WTC11 (cell line): ENCODE data around the gene ABCD4. TPM values are rescaled to one million over a fixed set of nuclear protein-coding genes. Genes with fewer than 3 reads are reported as not detected.
A peak's percentile ranks its signal among the peaks of the same experiment; 100 is the strongest.

Experiments used
- ATAC-seq: fragments of 200-7000 bp; cut with Tn5 transposase; 2 replicates; pipeline ENCODE4 v1.10.0; 2021; ENCODE audit warnings: mild to moderate bottlenecking, moderate library complexity
- CTCF ChIA-PET: fragments of 300-600 bp; sonication (Branson Sonifier 250); formaldehyde crosslinking; loops from one replicate; lab custom pipeline; 2021; ENCODE audit warnings: antibody characterized with exemption; lab: Charles Lee
- POLR2A ChIA-PET: fragments of 350-600 bp; sonication (Branson Sonifier 250); formaldehyde crosslinking; loops from one replicate; lab custom pipeline; 2021; ENCODE audit warnings: antibody characterized with exemption; lab: Charles Lee
- DNase-seq: peaks from one replicate; pipeline ENCODE4 v3.0.0; 2021; ENCODE audit warnings: low spot score
- H3K27ac Mint-ChIP-seq: 2 replicates; pipeline ENCODE4 v1.8.0; 2021; ENCODE audit warnings: mixed read lengths
- H3K27me3 Mint-ChIP-seq: 2 replicates; pipeline ENCODE4 v1.8.0; 2021; ENCODE audit warnings: low read depth, mild to moderate bottlenecking, moderate library complexity, mixed read lengths
- H3K36me3 Mint-ChIP-seq: 2 replicates; pipeline ENCODE4 v1.8.0; 2021; ENCODE audit warnings: mixed read lengths
- H3K4me1 Mint-ChIP-seq: 2 replicates; pipeline ENCODE4 v1.8.0; 2022; ENCODE audit warnings: mixed read lengths
- H3K4me3 Mint-ChIP-seq: 2 replicates; pipeline ENCODE4 v1.8.0; 2021; ENCODE audit warnings: mild to moderate bottlenecking, moderate library complexity, mixed read lengths
- H3K9me3 Mint-ChIP-seq: 2 replicates; pipeline ENCODE4 v1.8.0; 2021; ENCODE audit warnings: mixed read lengths
- ESRRA ChIP-seq: sonication (generic); formaldehyde crosslinking; IDR thresholded peaks from 2 replicates; pipeline ENCODE4 v1.8.1; 2022; ENCODE audit warnings: mild to moderate bottlenecking, missing genetic modification reagents, borderline replicate concordance
- FOXJ3 ChIP-seq: sonication (generic); formaldehyde crosslinking; IDR thresholded peaks from 2 replicates; pipeline ENCODE4 v1.9.0; 2021; ENCODE audit warnings: missing genetic modification reagents, mild to moderate bottlenecking, borderline replicate concordance
- FOXP1 ChIP-seq: sonication (generic); formaldehyde crosslinking; IDR thresholded peaks from 2 replicates; pipeline ENCODE4 v1.8.0; 2022; ENCODE audit warnings: missing genetic modification reagents, mild to moderate bottlenecking, moderate library complexity, borderline replicate concordance
- GTF2I ChIP-seq: fragments of 250-450 bp; sonication (Bioruptor Pico); conservative IDR thresholded peaks from 2 replicates; pipeline ENCODE4 v1.4.0; 2021; ENCODE audit warnings: mild to moderate bottlenecking
- JAZF1 ChIP-seq: fragments of 250-450 bp; sonication (Bioruptor Pico); IDR thresholded peaks from 2 replicates; pipeline ENCODE4 v1.9.0; 2021; ENCODE audit warnings: moderate library complexity, mild to moderate bottlenecking, inconsistent platforms
- JUN ChIP-seq: sonication (generic); formaldehyde crosslinking; IDR thresholded peaks from 2 replicates; pipeline ENCODE4 v1.8.0; 2023; ENCODE audit warnings: mild to moderate bottlenecking, missing genetic modification reagents
- ZNF121 ChIP-seq: sonication (generic); formaldehyde crosslinking; IDR thresholded peaks from 2 replicates; pipeline ENCODE4 v1.8.0; 2023; ENCODE audit warnings: missing genetic modification reagents
- total RNA-seq: library from RNA; stranded (reverse); gene quantifications from 3 replicates; pipeline ENCODE4 v1.2.3, GENCODE V29; 2021
- TF ChIP-seq, protein P1 (sequence below): fragments of 200-600 bp; IDR thresholded peaks from 2 replicates; pipeline ENCODE4 v1.8.0; 2022; ENCODE audit warnings: antibody characterized with exemption
- TF ChIP-seq, protein P2 (sequence below): sonication (generic); formaldehyde crosslinking; IDR thresholded peaks from 2 replicates; pipeline ENCODE4 v1.8.1; 2022; ENCODE audit warnings: mild to moderate bottlenecking, missing genetic modification reagents, moderate library complexity, borderline replicate concordance
- TF ChIP-seq, protein P3 (sequence below): sonication (generic); formaldehyde crosslinking; IDR thresholded peaks from 2 replicates; pipeline ENCODE4 v1.8.0; 2022; ENCODE audit warnings: mild to moderate bottlenecking, missing genetic modification reagents
- TF ChIP-seq, protein P4 (sequence below): sonication (generic); formaldehyde crosslinking; IDR thresholded peaks from 2 replicates; pipeline ENCODE4 v1.8.1; 2023; ENCODE audit warnings: mild to moderate bottlenecking, moderate library complexity, missing genetic modification reagents
- TF ChIP-seq, protein P5 (sequence below): fragments of 250-450 bp; sonication (Bioruptor Pico); IDR thresholded peaks from 2 replicates; pipeline ENCODE4 v1.8.0; 2021; ENCODE audit warnings: mild to moderate bottlenecking
- TF ChIP-seq, protein P6 (sequence below): sonication (generic); formaldehyde crosslinking; IDR thresholded peaks from 2 replicates; pipeline ENCODE4 v1.8.0; 2023; ENCODE audit warnings: missing genetic modification reagents, mild to moderate bottlenecking, borderline replicate concordance
- TF ChIP-seq, protein P7 (sequence below): sonication (generic); formaldehyde crosslinking; IDR thresholded peaks from 2 replicates; pipeline ENCODE4 v1.8.1; 2023; ENCODE audit warnings: mild to moderate bottlenecking, missing genetic modification reagents, borderline replicate concordance

The ABCD4 gene
- total RNA-seq, 1 experiment from 2014 or later, result 90.2 TPM

DNA sequence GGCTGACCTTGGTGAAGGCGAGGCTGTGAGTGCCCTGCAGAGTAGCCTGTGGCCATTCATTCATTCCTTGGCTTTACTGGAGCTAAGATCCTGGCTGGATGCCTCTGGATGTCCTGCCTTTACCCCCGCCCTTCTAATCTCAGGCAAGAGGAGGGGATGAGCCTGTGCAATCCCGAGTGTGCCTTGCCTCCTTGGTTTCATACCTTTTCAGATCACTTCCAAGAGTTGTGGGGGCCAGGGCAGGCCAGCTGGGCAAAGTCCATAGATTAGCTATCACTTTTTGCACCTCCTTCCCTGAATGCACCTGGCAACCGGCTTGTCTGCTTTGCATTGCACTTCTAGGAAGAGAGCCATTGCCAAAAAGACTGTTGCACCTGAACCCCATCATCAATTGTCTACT is 47.0 kb upstream of the ABCD4 start:
- DNase-seq, result no peak
- H3K27ac Mint-ChIP-seq, result peak overlapping the region; percentile 85
- POLR2A ChIA-PET, result interaction anchor here (1.5 to 2.0 kb wide), 2 partner anchors 23 to 143 kb away, joined by 3 to 9 read pairs; partner anchors contain the start of genes ISCA2 and NPC2

DNA sequence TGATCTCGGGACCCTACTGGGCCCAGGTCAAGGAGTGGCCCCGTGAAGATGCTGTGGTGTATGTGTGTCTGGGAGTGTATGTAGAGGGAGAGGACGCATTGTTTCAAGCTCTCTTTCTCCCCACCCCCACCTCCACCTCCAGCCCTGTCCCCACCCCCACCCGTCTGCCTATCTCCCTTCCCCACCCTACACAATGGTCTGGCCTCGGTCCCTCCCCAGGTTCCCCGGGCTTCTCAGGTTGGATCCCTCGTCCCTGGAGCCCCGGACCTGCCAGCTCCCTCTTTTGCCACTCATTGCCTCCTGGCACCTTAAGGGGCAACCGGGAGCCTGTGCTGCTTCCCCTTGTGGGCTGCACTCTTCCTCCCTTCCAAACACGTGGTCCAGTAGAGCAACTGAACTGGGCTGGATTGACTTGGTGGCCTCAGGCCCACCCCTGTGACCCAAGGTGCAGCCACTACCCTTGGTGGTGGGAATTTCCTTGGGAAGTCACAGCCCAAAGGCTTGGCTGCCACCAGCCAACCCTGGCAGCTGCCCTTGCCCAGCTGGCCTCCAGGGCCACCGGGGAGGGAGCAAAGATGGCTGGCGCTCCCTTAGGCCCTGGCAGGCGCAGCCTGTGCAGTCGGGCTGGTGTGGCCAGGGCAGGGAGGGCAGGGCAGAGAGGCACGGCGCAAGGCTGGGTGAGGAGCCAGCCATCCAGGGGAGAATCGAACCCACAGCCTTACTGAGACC is 46.2 kb upstream of the ABCD4 start:
- ChIA-PET POLR2A (interaction anchor here (0.8 to 2.3 kb wide), 7 partner anchors 12 to 1205 kb away, joined by 3 to 59 read pairs (median 6); partner anchors contain the start of genes ISCA2 and NPC2), CTCF (interaction anchor here (0.6 to 5.0 kb wide), 13 partner anchors 9 to 654 kb away, joined by 3 to 32 read pairs (median 7); partner anchors contain the start of genes ABCD4, ISCA2 and NPC2)
- Mint-ChIP-seq H3K36me3 (peaks cover 24% of the 10 kb centered on the region), H3K27ac (peak overlapping the region; percentile 95), H3K27me3 (no peaks in the 10 kb centered on the region), H3K4me1 (peaks cover 48% of the 10 kb centered on the region), H3K4me3 (peak overlapping the region; percentile 93), H3K9me3 (no peaks in the 10 kb centered on the region)
- DNase-seq (peak; percentile 28), ATAC-seq (peak; percentile 14)
- TF ChIP-seq ESRRA (CRISPR knock-in tag) (0 out of 2 replicates have a peak, but pooled peaks have one; percentile 35), GTF2I (CRISPR knock-in tag) (0 out of 2 replicates have a peak, but pooled peaks have one; percentile 18), JAZF1 (CRISPR knock-in tag) (no peak), ZNF121 (CRISPR knock-in tag) (peak; percentile 96), JUN (CRISPR knock-in tag) (no peak), FOXP1 (CRISPR knock-in tag) (peak; percentile 72; the same call in 1 of the 2 replicates)
- TF ChIP-seq, protein P1, sequence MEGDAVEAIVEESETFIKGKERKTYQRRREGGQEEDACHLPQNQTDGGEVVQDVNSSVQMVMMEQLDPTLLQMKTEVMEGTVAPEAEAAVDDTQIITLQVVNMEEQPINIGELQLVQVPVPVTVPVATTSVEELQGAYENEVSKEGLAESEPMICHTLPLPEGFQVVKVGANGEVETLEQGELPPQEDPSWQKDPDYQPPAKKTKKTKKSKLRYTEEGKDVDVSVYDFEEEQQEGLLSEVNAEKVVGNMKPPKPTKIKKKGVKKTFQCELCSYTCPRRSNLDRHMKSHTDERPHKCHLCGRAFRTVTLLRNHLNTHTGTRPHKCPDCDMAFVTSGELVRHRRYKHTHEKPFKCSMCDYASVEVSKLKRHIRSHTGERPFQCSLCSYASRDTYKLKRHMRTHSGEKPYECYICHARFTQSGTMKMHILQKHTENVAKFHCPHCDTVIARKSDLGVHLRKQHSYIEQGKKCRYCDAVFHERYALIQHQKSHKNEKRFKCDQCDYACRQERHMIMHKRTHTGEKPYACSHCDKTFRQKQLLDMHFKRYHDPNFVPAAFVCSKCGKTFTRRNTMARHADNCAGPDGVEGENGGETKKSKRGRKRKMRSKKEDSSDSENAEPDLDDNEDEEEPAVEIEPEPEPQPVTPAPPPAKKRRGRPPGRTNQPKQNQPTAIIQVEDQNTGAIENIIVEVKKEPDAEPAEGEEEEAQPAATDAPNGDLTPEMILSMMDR, result no peak
- TF ChIP-seq, protein P2, sequence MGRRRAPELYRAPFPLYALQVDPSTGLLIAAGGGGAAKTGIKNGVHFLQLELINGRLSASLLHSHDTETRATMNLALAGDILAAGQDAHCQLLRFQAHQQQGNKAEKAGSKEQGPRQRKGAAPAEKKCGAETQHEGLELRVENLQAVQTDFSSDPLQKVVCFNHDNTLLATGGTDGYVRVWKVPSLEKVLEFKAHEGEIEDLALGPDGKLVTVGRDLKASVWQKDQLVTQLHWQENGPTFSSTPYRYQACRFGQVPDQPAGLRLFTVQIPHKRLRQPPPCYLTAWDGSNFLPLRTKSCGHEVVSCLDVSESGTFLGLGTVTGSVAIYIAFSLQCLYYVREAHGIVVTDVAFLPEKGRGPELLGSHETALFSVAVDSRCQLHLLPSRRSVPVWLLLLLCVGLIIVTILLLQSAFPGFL, result no peak
- TF ChIP-seq, protein P3, sequence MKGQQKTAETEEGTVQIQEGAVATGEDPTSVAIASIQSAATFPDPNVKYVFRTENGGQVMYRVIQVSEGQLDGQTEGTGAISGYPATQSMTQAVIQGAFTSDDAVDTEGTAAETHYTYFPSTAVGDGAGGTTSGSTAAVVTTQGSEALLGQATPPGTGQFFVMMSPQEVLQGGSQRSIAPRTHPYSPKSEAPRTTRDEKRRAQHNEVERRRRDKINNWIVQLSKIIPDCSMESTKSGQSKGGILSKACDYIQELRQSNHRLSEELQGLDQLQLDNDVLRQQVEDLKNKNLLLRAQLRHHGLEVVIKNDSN (CRISPR knock-in tag), result 0 out of 2 replicates have a peak, but pooled peaks have one; percentile 63
- TF ChIP-seq, protein P4, sequence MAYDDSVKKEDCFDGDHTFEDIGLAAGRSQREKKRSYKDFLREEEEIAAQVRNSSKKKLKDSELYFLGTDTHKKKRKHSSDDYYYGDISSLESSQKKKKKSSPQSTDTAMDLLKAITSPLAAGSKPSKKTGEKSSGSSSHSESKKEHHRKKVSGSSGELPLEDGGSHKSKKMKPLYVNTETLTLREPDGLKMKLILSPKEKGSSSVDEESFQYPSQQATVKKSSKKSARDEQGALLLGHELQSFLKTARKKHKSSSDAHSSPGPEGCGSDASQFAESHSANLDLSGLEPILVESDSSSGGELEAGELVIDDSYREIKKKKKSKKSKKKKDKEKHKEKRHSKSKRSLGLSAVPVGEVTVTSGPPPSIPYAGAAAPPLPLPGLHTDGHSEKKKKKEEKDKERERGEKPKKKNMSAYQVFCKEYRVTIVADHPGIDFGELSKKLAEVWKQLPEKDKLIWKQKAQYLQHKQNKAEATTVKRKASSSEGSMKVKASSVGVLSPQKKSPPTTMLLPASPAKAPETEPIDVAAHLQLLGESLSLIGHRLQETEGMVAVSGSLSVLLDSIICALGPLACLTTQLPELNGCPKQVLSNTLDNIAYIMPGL (CRISPR knock-in tag), result peak; percentile 64
- TF ChIP-seq, protein P5, sequence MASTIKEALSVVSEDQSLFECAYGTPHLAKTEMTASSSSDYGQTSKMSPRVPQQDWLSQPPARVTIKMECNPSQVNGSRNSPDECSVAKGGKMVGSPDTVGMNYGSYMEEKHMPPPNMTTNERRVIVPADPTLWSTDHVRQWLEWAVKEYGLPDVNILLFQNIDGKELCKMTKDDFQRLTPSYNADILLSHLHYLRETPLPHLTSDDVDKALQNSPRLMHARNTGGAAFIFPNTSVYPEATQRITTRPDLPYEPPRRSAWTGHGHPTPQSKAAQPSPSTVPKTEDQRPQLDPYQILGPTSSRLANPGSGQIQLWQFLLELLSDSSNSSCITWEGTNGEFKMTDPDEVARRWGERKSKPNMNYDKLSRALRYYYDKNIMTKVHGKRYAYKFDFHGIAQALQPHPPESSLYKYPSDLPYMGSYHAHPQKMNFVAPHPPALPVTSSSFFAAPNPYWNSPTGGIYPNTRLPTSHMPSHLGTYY (CRISPR knock-in tag), result no peak
- TF ChIP-seq, protein P6, sequence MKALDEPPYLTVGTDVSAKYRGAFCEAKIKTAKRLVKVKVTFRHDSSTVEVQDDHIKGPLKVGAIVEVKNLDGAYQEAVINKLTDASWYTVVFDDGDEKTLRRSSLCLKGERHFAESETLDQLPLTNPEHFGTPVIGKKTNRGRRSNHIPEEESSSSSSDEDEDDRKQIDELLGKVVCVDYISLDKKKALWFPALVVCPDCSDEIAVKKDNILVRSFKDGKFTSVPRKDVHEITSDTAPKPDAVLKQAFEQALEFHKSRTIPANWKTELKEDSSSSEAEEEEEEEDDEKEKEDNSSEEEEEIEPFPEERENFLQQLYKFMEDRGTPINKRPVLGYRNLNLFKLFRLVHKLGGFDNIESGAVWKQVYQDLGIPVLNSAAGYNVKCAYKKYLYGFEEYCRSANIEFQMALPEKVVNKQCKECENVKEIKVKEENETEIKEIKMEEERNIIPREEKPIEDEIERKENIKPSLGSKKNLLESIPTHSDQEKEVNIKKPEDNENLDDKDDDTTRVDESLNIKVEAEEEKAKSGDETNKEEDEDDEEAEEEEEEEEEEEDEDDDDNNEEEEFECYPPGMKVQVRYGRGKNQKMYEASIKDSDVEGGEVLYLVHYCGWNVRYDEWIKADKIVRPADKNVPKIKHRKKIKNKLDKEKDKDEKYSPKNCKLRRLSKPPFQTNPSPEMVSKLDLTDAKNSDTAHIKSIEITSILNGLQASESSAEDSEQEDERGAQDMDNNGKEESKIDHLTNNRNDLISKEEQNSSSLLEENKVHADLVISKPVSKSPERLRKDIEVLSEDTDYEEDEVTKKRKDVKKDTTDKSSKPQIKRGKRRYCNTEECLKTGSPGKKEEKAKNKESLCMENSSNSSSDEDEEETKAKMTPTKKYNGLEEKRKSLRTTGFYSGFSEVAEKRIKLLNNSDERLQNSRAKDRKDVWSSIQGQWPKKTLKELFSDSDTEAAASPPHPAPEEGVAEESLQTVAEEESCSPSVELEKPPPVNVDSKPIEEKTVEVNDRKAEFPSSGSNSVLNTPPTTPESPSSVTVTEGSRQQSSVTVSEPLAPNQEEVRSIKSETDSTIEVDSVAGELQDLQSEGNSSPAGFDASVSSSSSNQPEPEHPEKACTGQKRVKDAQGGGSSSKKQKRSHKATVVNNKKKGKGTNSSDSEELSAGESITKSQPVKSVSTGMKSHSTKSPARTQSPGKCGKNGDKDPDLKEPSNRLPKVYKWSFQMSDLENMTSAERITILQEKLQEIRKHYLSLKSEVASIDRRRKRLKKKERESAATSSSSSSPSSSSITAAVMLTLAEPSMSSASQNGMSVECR (CRISPR knock-in tag), result peak; percentile 73

More for the DNA sequence above, 47.0 kb upstream of the ABCD4 start:
- Mint-ChIP-seq H3K27me3 (no peaks in the 10 kb centered on the region), H3K4me1 (peaks cover 50% of the 10 kb centered on the region), H3K4me3 (peak overlapping the region; percentile 93), H3K9me3 (no peaks in the 10 kb centered on the region), H3K36me3 (peaks cover 26% of the 10 kb centered on the region)
- CTCF ChIA-PET, result interaction anchor here (0.5 to 5.0 kb wide), 8 partner anchors 18 to 129 kb away, joined by 3 to 14 read pairs (median 5); partner anchors contain the start of gene ABCD4
- no peak for ATAC-seq
- TF ChIP-seq, protein P7, sequence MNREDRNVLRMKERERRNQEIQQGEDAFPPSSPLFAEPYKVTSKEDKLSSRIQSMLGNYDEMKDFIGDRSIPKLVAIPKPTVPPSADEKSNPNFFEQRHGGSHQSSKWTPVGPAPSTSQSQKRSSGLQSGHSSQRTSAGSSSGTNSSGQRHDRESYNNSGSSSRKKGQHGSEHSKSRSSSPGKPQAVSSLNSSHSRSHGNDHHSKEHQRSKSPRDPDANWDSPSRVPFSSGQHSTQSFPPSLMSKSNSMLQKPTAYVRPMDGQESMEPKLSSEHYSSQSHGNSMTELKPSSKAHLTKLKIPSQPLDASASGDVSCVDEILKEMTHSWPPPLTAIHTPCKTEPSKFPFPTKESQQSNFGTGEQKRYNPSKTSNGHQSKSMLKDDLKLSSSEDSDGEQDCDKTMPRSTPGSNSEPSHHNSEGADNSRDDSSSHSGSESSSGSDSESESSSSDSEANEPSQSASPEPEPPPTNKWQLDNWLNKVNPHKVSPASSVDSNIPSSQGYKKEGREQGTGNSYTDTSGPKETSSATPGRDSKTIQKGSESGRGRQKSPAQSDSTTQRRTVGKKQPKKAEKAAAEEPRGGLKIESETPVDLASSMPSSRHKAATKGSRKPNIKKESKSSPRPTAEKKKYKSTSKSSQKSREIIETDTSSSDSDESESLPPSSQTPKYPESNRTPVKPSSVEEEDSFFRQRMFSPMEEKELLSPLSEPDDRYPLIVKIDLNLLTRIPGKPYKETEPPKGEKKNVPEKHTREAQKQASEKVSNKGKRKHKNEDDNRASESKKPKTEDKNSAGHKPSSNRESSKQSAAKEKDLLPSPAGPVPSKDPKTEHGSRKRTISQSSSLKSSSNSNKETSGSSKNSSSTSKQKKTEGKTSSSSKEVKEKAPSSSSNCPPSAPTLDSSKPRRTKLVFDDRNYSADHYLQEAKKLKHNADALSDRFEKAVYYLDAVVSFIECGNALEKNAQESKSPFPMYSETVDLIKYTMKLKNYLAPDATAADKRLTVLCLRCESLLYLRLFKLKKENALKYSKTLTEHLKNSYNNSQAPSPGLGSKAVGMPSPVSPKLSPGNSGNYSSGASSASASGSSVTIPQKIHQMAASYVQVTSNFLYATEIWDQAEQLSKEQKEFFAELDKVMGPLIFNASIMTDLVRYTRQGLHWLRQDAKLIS (CRISPR knock-in tag), result 0 out of 2 replicates have a peak, but pooled peaks have one; percentile 24
- no peak for TF ChIP-seq FOXJ3
